HG03460 (cell line): ENCODE results near the gene HRNR.

Experiments
- ATAC-seq: cut with Tn5 transposase; IDR thresholded peaks from one replicate; pipeline ENCODE4 v1.9.1; 2021; ENCODE audit not compliant: unreplicated experiment

The HRNR gene

GRCh38 chr1:152189657-152190442 is 34.1 kb downstream of the HRNR start:
- ATAC-seq = no peak

- no peak for ATAC-seq
Measured at GRCh38 chr1:152188673-152189591, 35.1 kb downstream of the HRNR start.

DNA sequence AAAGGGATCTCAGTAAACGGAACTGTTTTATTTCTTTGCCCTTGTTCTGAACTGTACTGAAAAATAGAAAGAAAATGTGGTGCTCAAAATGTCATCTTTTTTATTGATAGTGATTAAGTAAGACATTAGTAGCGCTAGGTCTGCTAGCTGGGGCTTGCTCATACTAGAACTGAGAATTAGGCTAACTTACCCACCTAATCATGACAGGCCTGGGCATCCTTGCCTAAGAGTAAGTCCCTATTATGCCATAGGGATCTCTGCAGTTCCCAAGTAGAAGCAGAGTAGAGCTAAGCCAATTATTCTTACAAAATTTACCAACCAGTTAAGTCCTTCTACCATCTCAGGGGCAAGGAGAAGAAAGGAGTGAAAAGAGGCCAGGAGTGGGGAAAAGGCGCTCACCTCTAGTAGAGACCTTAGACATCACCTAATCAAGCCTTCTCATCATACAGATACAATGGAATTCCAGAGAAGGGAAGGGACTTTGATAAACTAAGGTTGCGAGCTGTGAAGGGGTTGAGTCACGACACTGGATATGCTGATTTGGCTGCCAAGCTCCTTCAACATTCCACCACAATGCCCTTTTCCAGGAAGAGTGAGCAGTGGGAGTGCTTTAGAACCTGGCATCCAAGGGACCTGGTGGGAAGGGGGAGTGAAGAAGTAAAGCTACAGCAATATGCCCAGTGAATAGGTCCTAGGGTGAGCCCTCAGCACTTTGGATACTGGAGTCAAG is 37.3 kb downstream of the HRNR start:
- no peak for ATAC-seq

DNA sequence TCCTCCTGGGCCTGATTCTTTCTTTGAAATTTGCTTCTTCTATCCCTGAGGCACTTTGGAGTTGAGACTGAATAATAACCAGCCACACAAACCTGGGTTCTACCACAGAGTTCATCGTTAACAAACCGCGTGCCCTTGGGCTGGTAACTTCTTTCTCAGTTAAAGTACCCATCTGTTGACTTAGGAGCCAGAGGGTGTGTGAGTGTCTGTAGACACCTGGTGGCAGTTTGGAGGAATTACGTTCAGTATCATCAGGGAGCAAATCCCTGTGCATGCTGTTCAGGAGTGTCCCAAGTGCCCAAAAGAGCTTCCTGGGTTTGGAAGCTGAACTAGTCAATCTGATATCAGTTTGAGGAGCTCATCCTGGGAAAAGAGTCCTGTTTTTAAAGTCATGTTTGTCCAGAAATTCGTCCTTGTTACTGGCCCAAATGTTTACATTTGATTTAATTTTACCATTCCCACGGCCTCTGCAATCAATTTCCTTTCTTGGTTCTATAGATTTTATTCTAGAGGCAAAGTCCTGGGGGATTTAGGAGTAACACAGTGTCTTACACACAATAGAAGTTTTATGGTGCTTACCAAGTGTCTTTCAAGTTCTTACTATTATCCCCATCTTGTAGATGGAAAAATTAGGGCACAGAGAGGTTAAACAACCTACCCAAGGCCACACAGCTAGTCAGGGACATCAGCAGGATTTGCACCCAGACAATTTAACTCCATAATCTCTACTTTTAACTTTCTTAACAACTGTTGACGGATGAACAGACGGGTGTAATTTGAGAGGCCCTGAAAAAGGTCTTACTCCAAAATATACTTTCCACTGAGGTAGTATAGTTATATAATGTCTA is 38.2 kb downstream of the HRNR start:
- ATAC-seq = no peak

DNA sequence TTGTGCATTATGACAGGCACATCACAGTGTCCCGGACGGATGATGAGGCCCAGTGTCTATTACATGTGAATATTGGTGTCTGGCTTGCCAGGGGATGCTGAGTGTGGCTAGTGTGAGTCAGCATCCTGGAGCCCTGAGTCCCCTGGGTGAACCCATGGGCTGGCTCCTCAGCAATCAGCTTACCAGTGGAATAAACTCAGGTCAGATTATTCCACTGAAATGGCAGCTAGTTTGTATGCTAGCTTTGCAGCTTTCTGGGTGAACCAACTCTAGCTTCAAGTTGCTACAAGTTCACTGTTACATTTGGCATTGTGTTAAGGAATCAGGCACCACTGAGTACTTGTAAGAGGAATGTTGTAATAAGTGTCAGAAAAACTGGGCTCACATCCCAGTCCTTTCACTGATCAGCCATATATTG is 41.0 kb downstream of the HRNR start:
- ATAC-seq = no peak

DNA sequence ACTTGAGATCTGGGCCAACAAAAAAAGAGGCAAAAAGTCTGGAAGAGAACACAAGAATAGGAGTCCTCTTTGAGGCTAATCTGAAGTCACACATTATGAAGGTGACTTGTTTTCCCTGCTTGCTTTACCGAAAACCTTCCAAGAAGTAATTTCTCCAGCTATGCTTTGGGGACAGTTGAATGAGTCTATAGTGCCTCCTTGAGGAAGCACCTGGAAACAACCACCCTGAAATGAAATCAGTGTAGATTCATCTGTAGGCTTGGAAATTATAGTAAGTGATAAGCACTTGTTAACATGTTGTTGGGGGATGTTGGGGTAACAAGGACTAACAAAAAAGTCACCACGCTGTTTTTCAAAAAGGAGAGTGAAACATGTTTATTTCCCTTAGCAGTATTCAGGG is 41.6 kb downstream of the HRNR start:
- ATAC-seq = no peak

DNA sequence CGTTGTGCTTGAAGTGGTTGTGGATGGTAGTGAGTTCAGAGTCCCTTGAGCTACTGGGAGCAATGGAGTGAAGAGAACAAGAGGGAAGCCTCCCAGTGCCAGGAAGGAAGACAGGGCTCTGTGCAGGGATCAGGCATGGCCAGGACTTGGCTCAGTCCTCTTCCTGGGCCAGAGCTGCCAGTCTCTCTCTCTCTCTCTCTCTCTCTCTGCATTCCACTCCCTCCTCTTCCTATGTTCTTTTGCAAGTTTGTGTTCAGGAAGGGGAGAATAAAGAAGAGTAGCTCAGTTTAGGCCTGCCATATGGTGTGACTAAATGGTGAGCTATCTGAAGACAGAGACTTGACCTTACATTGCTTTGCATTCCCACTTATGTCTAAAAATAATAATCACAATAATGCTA is 44.4 kb downstream of the HRNR start:
- ATAC-seq = no peak

DNA sequence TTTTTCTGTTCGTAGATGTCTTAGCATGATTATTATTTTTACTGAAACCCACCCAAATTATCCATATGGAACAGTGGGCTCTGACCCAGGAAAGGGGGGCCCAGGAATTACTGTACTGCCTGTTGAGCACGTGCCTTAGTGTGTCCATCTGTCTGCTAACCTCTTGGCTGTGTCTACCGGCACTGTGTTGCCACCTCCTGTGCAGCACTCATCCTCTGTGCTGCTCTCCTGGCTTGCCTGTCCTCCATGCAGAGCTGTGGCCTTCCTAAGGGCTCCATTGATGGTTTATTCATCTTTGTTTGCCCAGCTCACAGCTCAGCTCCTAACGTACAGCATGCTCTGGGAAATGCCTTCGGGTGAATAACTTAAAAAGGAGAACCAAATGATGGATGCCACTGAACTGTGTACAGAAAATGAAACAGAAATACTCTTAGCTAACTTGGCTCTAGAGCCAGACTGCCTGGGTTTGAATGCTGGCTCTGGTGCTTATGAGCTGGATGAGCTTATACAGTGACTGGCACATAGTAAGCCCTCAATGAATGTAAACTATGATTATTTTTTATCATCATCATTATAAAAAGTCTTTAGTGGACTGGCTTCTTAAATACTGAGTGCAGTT is 53.6 kb downstream of the HRNR start:
- no peak for ATAC-seq

GRCh38 chr1:152169366-152170025 is 54.5 kb downstream of the HRNR start:
- no peak for ATAC-seq

DNA sequence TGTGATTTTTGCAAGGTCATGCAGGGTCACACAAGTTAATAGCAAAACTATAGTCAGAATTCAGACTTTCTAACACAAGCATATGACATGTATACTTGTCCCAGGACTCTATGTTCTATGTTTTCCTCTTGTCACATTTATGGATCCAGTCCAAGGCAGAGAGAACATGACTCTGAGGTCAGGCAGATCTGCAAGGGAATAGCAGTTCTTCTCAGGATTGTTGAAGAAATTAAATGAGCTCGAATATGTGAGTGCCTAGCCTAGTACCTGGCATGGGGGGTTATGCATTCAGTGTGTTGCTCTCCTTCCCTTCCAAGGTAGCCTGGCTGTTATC is 55.5 kb downstream of the HRNR start:
- no peak for ATAC-seq

DNA sequence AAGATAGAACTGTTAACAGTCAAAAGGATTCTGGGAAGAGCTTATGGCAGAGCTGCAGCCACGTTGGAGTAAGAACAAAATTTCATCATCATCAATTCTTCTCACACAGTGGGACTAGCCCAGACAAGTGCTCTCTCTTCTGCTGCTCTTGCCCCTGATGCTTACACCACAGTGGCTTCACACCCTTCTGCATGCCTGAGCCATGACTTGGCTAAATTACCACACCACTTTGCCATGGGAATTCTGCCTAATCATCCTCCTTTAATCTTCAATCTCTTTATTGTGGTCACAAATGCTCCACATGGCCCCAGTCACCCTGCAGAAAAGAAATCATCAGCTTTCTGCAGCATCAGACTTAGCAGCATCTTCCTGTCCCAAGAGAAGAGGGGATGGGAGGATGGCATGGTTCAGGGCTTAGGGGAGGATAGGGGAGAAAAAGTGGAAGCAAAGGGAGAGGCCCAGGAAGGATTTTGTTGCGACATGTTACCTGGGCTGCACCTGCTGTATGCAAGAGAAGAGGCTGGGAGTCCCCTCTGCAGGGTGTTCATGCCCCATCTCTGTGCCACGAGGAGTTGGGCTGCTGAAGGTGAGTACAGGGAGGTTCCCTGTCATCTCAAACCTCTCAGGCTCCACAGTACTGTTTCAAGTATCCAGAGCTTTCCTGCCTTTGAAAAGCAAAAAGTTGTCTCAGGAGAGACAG is 56.0 kb downstream of the HRNR start:
- no peak for ATAC-seq

DNA sequence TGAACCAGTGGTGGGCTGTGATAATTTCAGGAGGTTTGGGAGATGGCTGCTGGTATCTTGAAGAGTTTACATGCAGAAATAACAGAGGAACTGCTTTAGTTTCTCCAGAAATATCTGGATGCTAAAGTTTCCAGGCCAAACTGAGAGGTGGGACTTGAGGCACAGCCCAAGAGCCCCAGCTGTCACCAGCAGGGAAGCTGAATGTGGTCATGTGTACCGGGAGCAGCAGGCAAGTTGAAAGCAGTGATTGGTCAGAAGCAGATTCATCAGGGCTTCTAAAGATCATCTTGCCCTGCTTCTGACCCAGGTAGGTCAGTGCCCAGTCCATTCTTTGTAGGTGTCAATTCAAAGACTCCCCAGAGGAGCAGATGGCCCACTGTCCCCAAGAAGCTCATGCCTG is 57.0 kb downstream of the HRNR start:
- ATAC-seq = no peak

DNA sequence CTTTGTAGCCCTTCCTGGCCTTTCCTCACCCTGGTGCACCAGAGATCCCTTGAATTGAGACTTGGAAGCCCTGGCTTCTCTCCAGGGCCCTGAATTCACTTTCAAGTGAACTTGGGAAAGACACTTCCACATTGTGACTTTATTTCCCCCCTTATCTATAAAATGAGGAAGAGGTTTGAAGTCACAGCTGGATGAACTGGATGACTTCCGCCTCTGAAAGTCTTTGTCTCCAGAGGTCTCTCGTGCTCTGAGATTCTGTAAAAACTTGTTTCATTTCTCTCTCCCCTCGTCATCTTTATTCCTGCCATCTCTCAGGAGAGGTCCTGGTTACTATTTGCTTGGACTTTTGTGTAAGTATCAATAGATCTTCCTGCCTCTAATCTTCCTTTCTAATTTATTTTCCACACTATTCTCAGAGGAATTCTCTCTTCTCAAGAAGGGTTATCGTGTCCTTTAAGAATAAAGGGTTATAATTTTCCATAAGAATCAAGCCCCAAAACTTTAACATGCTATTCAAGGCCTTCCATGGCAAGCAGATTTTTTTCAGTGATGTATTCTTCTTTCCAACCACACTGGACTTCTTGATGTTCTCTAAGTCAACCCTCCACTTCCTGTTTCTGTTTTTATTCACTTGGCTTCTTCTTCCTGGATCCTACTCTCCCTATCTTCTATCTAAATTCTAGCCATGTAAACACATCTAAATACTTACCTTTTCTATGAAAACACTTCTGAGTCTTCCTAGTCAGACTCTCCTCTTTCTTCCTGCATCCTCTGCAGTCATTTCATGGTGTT is 58.5 kb downstream of the HRNR start:
- no peak for ATAC-seq

DNA sequence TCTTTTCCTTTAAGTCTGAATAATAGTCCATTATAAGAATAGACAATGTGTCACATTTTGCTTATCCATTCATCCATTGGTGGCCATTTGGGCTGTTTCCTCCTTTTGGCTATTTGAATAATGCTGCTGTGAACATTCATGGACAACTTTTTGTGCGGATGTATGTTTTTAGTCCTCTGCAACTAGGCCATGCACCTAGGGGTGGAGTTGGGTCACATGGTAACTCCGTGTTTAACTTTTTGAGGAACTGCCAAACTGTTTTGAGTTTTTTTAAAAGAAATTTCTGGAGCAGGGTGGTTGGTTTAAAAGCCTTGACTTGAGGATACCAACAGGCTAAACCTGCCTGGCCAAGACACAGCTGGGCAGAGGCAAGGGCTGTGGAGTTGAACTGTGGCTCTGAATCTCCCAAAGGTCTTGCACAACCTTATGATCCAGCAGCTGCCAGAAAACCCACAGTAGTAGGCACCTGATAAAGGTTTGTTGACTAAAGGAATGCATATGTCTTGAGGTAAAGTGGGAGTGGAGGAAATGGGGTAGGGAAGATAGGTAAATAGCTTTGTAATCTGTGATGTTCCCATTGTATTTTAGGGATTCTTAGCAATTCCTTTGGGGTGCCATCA is 59.4 kb downstream of the HRNR start:
- no peak for ATAC-seq

DNA sequence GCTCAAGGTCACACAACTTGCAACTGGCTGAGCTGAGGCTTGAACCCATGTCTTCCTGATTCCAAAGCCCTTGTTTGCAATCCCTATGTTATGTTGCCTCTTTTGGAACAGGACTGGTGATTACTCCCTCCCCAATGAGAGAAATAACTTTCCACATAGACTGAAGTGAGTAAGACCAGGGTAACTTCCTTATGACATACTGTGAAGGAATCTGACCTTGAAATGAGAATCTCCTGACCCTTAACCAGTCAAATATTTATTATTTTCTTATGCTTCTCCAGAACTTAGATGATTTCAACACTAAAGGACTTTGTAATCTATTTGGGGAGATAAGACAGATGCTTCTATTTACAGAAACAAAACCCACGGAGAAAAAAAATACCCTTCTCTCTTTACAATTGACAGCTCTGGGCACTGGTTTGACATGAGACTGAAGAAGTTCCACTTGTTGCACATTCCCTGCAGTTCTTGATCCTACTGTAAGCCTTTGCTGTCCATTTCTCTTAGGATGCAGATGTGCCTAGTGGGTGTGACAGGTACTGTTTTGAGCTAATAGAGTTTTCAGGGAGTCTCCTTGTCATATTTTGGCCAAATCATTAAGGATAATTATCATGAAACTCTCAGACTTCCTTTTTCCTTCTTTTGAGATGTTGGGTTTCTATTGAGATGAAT is 61.1 kb downstream of the HRNR start:
- ATAC-seq = no peak
